Upper lobe of right lung (tissue), 1 donor: ENCODE measurements around the gene NKRF. TPM values are rescaled to one million over a fixed set of nuclear protein-coding genes. Genes with fewer than 3 reads are reported as not detected.

Source experiments
- ATAC-seq: fragments of 200-7000 bp; cut with Tn5 transposase; one replicate; pipeline ENCODE4 v1.9.1; 2020; ENCODE audit warnings: mild to moderate bottlenecking, moderate library complexity
- DNase-seq: peaks from one replicate; pipeline ENCODE4 v3.0.0-alpha.2; 2020
- H3K27ac ChIP-seq: fragments of 200-600 bp; one replicate; pipeline ENCODE4 v1.8.0; 2022
- H3K27me3 ChIP-seq: fragments of 200-600 bp; one replicate; pipeline ENCODE4 v1.8.0; 2022; ENCODE audit warnings: mild to moderate bottlenecking
- H3K36me3 ChIP-seq: fragments of 200-600 bp; one replicate; pipeline ENCODE4 v1.8.0; 2022
- H3K4me1 ChIP-seq: fragments of 200-600 bp; one replicate; pipeline ENCODE4 v1.8.0; 2022
- H3K4me3 ChIP-seq: fragments of 200-600 bp; one replicate; pipeline ENCODE4 v1.8.0; 2022; ENCODE audit warnings: mild to moderate bottlenecking
- H3K9me3 ChIP-seq: fragments of 200-600 bp; one replicate; pipeline ENCODE4 v1.8.0; 2022
- intact Hi-C: fragments of 100-400 bp; cut with DNase I; formaldehyde crosslinking; loops from one replicate; pipeline ENCODE4 v1.11.0; 2022
- total RNA-seq: library from RNA; stranded (reverse); fragmentation: NEBNext Ultra II Directional; extraction: Animal tissue kit (Norgen Biotek cat#: 25700); gene quantifications from one replicate; pipeline ENCODE4 v1.2.1, GENCODE V29; 2021
- TF ChIP-seq, protein P1 (sequence below): fragments of 200-600 bp; IDR thresholded peaks from one replicate; pipeline ENCODE4 v1.8.0; 2022; ENCODE audit warnings: antibody characterized with exemption
- donor health status: DM: no; HTN: yes; CAD: no; lungs with severe emphysema.

Gene NKRF
- total RNA-seq, 1 donor from 2014 or later: 7.1 TPM

DNA sequence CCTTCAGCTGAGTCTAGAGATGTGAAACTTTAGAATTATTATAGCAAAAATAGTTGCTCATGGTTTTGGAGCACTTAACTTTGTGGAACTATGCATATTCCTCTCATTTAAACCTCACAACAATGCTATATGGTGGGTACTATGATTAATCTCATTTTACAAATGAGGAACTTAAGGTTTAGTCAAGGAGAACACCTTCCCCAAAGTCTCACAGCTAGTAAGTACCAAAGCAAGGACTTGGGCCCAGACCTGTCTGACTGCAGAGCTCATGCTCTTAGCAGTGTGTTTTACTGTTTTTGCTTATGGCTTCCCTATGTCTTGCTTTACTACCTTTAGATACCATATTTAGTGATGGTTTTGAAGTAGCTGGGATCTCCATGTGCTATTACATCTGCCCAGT lies 26.8 kb downstream of the NKRF start:
- Histone ChIP-seq H3K36me3 (no peaks in the 10 kb centered on the region), H3K4me1 (peaks cover 4% of the 10 kb centered on the region), H3K9me3 (no peaks in the 10 kb centered on the region), H3K27ac (no peak overlapping the region), H3K4me3 (no peak overlapping the region), H3K27me3 (no peaks in the 10 kb centered on the region)
- DNase-seq (no peak), ATAC-seq (no peak)
- TF ChIP-seq, protein P1, sequence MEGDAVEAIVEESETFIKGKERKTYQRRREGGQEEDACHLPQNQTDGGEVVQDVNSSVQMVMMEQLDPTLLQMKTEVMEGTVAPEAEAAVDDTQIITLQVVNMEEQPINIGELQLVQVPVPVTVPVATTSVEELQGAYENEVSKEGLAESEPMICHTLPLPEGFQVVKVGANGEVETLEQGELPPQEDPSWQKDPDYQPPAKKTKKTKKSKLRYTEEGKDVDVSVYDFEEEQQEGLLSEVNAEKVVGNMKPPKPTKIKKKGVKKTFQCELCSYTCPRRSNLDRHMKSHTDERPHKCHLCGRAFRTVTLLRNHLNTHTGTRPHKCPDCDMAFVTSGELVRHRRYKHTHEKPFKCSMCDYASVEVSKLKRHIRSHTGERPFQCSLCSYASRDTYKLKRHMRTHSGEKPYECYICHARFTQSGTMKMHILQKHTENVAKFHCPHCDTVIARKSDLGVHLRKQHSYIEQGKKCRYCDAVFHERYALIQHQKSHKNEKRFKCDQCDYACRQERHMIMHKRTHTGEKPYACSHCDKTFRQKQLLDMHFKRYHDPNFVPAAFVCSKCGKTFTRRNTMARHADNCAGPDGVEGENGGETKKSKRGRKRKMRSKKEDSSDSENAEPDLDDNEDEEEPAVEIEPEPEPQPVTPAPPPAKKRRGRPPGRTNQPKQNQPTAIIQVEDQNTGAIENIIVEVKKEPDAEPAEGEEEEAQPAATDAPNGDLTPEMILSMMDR: no peak
- intact Hi-C loops: no loop called here

DNA sequence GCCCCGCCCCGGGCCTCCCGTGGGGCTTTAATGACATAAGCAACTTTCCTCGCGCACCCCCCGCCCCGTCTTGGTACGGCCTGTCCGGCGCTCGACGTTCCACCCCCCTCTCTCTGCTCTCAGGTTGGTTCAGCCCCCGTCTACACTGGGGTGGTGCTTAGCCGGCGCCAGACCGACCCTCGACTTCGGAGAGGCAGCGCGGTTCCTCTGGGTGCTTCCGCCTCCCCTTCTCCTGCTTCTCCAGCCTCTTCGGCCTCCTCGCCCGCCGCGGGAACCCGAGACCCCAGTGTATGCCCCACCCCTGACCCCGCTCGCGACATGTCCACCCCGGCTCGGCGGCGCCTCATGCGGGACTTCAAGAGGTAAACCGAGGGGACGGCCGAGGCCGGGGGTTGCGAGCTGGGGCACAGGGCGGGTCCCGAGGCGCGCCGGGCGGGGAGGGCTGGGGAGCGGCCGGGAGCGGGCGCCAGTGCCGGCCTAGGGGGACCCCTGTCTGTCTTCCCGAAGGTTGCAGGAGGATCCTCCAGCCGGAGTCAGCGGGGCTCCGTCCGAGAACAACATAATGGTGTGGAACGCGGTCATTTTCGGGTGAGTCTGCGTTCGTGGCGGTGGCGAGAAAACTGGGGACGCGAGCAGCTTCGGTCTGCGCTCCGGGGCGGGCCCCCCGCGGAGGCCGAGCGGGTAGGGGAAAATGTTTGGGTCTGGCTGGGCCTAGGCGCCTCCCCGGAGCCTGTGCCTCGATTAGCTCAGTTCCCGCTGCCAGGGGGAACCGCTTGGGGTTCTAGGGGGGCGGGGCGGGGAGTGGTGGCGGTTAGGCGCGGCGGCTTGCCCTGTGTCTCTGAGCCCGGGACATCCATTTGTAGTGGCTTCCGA lies 31.6 kb downstream of the NKRF start, which contains the start of gene UBE2A:
UBE2A (plus strand) TSS at position 170 of the 873 bp plus-strand sequence; CDS start at position 319, 149 bp downstream.
- intact Hi-C loops: no loop called here
- peak within 1 kb of the TSS; percentile 91 for H3K27ac ChIP-seq
- peak; percentile 99 for ATAC-seq

DNA sequence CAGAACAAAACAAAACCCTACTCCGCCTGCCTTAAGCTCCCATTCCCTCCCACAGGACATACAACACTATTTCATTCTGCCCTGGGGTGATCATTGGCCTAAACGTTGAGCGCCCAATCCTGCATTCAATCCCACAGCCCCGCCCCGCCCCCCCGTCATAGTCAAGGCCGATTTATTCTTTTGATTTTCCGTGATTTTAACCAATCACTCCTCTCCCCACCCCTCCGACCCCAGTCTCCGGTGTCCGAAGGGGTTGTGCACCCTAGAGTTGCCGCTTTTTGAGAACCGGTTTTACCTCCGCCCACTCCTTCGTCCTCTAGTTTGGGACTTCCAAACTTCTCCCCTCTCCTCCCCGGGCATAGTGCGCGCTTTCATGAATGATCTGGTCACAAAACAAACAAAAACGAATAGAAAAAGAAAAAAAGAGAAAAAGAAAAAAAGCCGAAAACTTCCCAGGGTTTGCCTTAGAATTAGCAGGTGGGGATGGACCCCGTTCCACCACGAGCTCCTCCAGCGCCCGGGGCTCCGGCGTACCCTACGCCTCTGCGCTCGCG lies 32.3 kb downstream of the NKRF start:
- no peak for DNase-seq
- H3K4me1 ChIP-seq: peaks cover 4% of the 10 kb centered on the region
- TF ChIP-seq, protein P1: no peak
- intact Hi-C loops: no loop called here
- H3K27me3 ChIP-seq: no peaks in the 10 kb centered on the region
- H3K9me3 ChIP-seq: no peaks in the 10 kb centered on the region
- no peaks in the 10 kb centered on the region for H3K36me3 ChIP-seq
- ATAC-seq: peak; percentile 34
- H3K27ac ChIP-seq: peak overlapping the region; percentile 91
- H3K4me3 ChIP-seq: peak overlapping the region; percentile 63

More for the DNA sequence above, 31.6 kb downstream of the NKRF start, which contains the start of gene UBE2A:
- no peaks in the 10 kb centered on the region for H3K36me3 ChIP-seq
- H3K27me3 ChIP-seq: no peaks in the 10 kb centered on the region
- TF ChIP-seq, protein P1: peak; percentile 32
- peak within 1 kb of the TSS; percentile 63 for H3K4me3 ChIP-seq
- peaks cover 4% of the 10 kb centered on the region for H3K4me1 ChIP-seq
- peak; percentile 95 for DNase-seq
- no peaks in the 10 kb centered on the region for H3K9me3 ChIP-seq

DNA sequence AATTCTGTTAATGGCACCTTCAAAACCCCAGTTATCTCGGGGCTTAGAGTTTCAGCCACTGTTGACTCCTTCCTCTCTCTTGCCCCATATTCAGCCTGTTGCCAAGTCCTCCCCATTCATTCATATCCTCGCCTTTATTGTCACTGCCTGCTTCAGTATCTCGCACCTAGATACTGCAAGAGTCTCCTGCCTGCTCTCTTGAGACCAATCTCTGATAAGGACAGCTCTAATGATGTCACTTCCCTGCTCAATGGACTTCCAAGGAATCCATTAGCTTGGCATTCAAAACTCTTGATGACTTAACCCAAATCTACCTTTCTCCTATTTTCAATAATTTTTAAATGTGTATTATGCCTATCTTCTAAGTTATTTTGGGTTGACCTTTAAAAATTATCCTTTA lies 33.0 kb downstream of the NKRF start:
- no peaks in the 10 kb centered on the region for H3K9me3 ChIP-seq
- H3K36me3 ChIP-seq: no peaks in the 10 kb centered on the region
- intact Hi-C loops: no loop called here
- ATAC-seq (no peak), DNase-seq (no peak)
- H3K27ac ChIP-seq: peak overlapping the region; percentile 91
- TF ChIP-seq, protein P1: no peak
- H3K27me3 ChIP-seq: no peaks in the 10 kb centered on the region
- peaks cover 4% of the 10 kb centered on the region for H3K4me1 ChIP-seq
- H3K4me3 ChIP-seq: peak overlapping the region; percentile 63

DNA sequence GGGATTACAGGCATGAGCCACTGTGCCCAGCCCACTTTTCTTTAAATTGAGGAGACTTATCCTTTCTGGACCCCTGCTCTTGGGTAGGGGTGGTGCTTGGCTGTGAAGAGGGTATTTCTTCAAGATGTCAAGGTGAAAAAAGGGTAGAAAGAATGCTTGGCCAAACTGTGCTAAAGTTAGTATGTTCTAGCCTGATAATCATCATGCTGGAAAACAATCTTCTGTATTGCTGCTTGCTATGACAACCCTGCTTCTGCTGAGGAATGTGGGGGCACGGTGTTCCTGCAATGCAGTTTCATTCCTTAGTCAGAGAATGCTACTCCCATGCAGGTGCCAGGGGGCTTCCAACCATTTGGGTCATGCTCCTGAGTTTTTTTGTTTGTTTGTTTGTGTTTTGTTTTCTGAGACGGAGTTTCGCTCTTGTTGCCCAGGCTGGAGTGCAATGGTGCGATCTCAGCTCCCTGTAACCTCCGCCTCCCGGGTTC lies 35.8 kb downstream of the NKRF start:
- DNase-seq (no peak), ATAC-seq (no peak)
- Histone ChIP-seq H3K36me3 (no peaks in the 10 kb centered on the region), H3K27me3 (no peaks in the 10 kb centered on the region), H3K27ac (no peak overlapping the region), H3K4me3 (no peak overlapping the region), H3K9me3 (no peaks in the 10 kb centered on the region), H3K4me1 (no peaks in the 10 kb centered on the region)
- intact Hi-C loops: no loop called here
- TF ChIP-seq, protein P1: no peak
